GM12864 (cell line): Measurements from ENCODE around the gene CELF2.

ENCODE experiments used
- DNase-seq: peaks from one replicate; pipeline ENCODE4 v3.0.0-alpha.2; 2011; ENCODE audit warnings: low read depth
- H3K4me3 ChIP-seq: 2 replicates; pipeline ENCODE4 v1.5.1; 2011; ENCODE audit warnings: mild to moderate bottlenecking, low read depth, low read length, control low read depth
- TF ChIP-seq, protein P1 (sequence below): IDR thresholded peaks from 2 replicates; pipeline ENCODE4 v1.5.1; 2011; ENCODE audit warnings: low read depth, mild to moderate bottlenecking, moderate library complexity, low read length, control low read depth, inconsistent platforms; ENCODE audit errors: missing control alignments

The CELF2 gene

GRCh38 chr10:11326913-11327616, 309.4 kb downstream of the CELF2 start:
- no peak overlapping the region for H3K4me3 ChIP-seq
- TF ChIP-seq, protein P1, sequence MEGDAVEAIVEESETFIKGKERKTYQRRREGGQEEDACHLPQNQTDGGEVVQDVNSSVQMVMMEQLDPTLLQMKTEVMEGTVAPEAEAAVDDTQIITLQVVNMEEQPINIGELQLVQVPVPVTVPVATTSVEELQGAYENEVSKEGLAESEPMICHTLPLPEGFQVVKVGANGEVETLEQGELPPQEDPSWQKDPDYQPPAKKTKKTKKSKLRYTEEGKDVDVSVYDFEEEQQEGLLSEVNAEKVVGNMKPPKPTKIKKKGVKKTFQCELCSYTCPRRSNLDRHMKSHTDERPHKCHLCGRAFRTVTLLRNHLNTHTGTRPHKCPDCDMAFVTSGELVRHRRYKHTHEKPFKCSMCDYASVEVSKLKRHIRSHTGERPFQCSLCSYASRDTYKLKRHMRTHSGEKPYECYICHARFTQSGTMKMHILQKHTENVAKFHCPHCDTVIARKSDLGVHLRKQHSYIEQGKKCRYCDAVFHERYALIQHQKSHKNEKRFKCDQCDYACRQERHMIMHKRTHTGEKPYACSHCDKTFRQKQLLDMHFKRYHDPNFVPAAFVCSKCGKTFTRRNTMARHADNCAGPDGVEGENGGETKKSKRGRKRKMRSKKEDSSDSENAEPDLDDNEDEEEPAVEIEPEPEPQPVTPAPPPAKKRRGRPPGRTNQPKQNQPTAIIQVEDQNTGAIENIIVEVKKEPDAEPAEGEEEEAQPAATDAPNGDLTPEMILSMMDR: no peak
- DNase-seq: no peak

DNA sequence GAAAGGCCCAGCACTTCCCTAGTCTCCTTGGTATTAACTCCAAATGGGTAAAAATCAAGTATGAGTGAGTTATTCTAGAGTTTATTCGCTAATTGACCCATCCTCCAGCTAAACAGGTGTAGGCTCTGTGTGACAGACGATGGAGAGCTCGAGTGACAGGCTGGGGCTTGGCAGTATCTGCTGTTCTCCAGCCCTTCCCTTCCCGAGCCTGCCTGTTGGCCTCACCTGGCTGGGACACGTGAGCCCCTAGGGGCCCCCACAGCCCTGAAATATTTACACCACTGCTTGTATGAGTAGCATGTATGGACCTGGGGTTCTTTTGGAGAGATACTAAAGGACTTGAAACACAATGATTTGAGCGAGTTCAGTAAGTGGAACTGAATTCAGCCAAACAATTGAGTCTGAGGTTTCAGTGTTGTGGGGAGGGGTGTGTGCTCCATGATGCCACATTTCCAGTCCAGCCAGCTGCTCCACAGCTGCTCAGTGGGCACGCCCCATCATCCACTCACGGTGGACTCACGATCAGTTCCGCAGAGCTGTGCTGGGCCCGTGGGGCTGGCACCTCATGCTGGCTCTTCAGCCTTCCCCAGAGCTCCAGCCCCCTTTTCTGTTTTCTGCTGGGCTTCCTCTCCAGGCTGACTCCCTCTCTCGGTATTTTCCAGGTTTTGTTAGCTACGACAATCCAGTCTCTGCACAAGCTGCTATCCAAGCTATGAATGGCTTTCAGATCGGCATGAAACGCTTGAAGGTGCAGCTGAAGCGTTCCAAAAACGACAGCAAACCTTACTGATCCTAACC, 310.8 kb downstream of the CELF2 start:
- TF ChIP-seq, protein P1: no peak
- no peak for DNase-seq
- H3K4me3 ChIP-seq: no peak overlapping the region

GRCh38 chr10:11329062-11329673, 311.5 kb downstream of the CELF2 start:
- no peak overlapping the region for H3K4me3 ChIP-seq
- TF ChIP-seq, protein P1: no peak
- DNase-seq: no peak

DNA sequence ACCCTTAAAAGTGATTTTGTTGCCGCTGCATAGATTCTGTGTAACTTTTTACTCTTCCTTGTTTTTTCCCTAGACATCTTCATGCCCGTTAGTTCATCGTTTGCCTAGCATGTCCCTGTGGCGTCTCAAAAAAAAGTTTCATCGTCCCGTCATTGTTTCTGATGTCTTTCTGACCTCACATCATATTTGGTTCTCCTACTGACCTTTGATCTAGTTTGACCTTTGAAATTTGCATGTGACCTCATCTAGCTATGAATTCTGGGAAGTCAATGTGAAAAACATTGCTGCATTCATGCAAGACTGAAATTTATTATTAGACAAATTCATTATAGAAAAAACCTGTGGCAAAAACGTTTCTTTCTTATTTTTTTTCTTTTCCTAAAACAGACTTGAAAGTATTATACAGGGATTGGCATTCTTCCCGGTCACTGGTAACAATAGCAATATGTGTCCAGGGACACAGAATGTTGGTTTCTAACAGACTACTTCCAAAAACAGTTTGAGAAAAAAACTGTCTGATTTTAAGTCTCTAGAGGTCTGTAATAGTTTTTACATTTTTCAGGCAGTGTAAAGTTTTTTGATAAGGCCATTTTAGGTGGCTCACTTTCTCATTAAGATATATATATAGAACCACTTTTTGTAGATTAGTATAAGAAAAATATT, 312.8 kb downstream of the CELF2 start:
- TF ChIP-seq, protein P1: no peak
- no peak for DNase-seq
- H3K4me3 ChIP-seq: no peak overlapping the region

GRCh38 chr10:11331046-11331577, 313.4 kb downstream of the CELF2 start:
- H3K4me3 ChIP-seq: no peak overlapping the region
- TF ChIP-seq, protein P1: no peak
- no peak for DNase-seq

DNA sequence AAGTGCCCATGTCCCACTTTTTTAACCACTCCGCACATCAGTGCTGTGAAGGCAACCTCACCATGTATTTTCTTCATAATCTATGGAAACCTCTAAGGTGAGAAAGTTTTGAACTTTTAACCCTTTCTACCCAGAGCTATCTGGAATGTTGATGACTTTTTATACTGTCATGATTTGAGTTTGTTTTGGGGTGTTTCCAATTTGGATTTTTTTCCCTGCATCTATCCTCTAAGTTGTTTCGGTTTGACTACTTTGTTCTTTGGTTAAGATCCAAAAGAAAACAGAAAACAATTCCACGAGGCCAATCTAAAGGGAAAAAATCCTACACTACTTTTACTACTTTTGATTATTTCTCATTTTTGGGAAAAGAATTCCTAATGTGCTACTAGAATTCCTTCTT, 314.1 kb downstream of the CELF2 start:
- DNase-seq: no peak
- TF ChIP-seq, protein P1: no peak
- H3K4me3 ChIP-seq: no peak overlapping the region
